Transverse colon (tissue), 3 donors: ENCODE measurements around the gene SHC3.

Source experiments
- EP300 ChIP-seq: sonication (generic); formaldehyde crosslinking; IDR thresholded peaks from one replicate; pipeline ENCODE4 v1.6.1; 2017; ENCODE audit warnings: antibody characterized with exemption, low read depth
- POLR2A ChIP-seq: fragments of 450-650 bp; IDR thresholded peaks from one replicate; pipeline ENCODE4 v1.6.1; 2016; ENCODE audit warnings: antibody characterized with exemption, mild to moderate bottlenecking, moderate library complexity
- TF ChIP-seq, protein P1 (sequence below), 5 experiments: fragments of 200-600 bp in 3 of 5; fragments of 450-650 bp in 2 of 5; sonication (generic) in 3 of 5; IDR thresholded peaks; 1 replicate in 2 of 5; 2 replicates in 3 of 5; pipeline ENCODE4 v1.5.1; 2016 to 2017; ENCODE audit warnings: antibody characterized with exemption in 5 of 5, inconsistent platforms in 3 of 5, mild to moderate bottlenecking in 2 of 5, moderate library complexity in 1 of 5

DNA sequence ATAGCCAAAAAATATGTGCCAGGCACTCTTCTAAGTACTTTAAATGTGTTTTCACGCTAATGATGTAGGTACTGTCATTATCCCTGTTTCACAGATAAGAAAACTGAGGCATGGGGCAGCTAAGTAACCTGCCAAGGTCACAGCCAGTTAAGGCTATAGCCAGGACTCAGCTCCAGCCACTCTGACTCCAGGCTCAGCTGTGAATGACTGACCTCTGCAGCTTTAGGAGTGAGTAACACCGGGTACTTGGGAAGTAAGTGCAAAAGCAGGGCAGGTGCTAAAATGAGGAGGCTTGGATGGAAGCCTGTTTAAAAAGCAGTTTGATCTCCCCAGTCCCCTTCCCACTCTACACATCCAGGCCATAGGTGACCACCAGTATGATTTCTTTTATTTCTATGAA is 10.6 kb upstream of the SHC3 start:
- TF ChIP-seq, protein P1, sequence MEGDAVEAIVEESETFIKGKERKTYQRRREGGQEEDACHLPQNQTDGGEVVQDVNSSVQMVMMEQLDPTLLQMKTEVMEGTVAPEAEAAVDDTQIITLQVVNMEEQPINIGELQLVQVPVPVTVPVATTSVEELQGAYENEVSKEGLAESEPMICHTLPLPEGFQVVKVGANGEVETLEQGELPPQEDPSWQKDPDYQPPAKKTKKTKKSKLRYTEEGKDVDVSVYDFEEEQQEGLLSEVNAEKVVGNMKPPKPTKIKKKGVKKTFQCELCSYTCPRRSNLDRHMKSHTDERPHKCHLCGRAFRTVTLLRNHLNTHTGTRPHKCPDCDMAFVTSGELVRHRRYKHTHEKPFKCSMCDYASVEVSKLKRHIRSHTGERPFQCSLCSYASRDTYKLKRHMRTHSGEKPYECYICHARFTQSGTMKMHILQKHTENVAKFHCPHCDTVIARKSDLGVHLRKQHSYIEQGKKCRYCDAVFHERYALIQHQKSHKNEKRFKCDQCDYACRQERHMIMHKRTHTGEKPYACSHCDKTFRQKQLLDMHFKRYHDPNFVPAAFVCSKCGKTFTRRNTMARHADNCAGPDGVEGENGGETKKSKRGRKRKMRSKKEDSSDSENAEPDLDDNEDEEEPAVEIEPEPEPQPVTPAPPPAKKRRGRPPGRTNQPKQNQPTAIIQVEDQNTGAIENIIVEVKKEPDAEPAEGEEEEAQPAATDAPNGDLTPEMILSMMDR (IDR thresholded peaks at IDR 0.05): no peak
- TF ChIP-seq EP300 (no peak), POLR2A (no peak)
